Stimulated activated CD8-positive, alpha-beta memory T cell treated with anti-CD3 and anti-CD28 coated beads, Interleukin-4, amount 100 ng/mL, for 24 hours (primary cell): ENCODE results near the gene C19orf81.
A peak's percentile ranks its signal among the peaks of the same experiment; 100 is the strongest.

Experiments used
- DNase-seq: peaks from one replicate; pipeline ENCODE4 v3.0.0-alpha.2; 2020; ENCODE audit warnings: low read depth

Gene C19orf81

GRCh38 chr19:50629801-50630200, 19.4 kb upstream of the C19orf81 start:
- DNase-seq, result no peak

- no peak for DNase-seq
Measured at GRCh38 chr19:50632151-50632835, 17.0 kb upstream of the C19orf81 start.

GRCh38 chr19:50633359-50633758, 15.9 kb upstream of the C19orf81 start:
- DNase-seq, result no peak

- DNase-seq, result no peak
Measured at GRCh38 chr19:50633973-50634372, 15.3 kb upstream of the C19orf81 start.

GRCh38 chr19:50636317-50637085, 12.7 kb upstream of the C19orf81 start:
- DNase-seq, result no peak

GRCh38 chr19:50638600-50638999, 10.6 kb upstream of the C19orf81 start:
- no peak for DNase-seq

DNA sequence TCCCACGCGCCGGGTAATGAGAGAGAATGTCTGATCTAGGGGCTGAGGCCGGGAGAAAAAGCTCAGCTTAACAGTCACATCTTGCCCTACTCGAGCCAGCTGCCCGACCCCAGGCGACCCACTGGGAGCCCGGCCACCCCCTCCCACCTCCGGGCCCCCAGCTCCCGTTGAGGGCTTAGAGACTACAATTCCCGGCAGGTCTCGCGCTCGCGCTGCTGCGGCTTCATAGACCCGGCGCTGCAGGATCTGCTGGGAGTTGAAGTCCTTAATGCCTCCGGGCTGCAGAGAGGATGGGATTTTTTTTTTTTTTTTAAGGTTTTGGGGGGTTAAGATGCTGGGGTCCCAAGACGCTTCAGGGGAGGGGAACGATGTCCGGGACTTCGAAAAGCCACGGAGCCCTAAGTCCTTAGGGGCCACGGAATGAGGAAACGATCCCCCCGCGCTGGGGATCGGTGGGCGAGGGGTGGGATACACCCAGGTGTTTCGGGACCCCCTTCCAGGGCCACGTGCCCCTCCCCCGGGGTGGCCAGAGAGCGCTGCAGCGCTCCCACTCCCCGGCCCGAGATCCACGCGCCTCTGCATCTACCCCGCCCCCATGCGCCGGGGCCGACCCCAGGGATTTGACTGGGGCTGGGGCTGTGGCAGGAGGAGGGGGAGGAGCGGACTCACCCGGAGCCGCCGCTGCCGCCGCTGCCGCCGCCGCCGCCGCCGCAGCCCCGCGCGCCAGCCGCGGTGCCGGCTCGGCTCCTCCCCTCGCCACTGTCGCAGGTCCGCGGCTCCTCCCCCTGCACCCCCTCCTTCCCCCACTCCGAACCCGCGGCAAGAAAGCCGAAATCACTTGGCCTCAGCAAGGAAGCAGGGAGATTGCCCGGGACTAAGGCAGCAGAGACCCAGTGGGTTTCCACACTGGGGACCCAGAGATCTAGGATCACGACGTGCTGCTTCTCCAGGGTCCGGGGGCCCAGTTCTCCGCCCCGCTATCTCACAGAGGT, 9.8 kb upstream of the C19orf81 start, which contains the start of gene SYT3:
TSS of gene SYT3 (minus strand) at position 761 of the 992 bp plus-strand sequence. CDS start 2,470 bp downstream, outside the sequence.
- peak; percentile 19 for DNase-seq

GRCh38 chr19:50640368-50640767, 8.9 kb upstream of the C19orf81 start:
- DNase-seq, result no peak

DNA sequence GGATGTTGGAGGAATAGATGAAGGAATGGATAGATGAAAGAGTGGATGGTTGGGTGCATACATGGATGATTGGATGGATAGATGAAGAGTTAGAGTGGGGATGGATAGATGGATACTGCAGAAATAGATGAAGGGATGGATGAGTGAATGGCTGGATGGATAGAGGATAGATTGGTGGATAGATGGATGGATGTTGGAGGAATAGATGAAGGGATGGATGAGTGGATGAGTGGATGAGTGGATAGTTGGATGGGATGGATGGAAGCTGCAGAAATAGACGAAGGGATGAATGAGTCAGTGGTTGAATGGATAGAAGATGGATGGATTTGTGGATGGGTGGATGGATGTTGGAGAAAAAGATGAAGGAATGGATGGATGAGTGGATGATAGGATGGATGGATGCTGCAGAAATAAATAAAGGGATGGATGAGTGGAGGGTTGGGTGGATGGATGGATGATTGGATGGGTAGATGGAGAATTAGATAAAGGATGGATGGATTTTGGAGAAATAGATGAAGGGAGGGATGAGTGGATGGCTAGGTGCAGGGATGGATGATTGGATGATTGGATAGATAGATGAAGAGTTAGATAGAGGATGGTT, 4.8 kb upstream of the C19orf81 start:
- no peak for DNase-seq

- DNase-seq, result no peak
Measured at GRCh38 chr19:50645107-50645506, 4.1 kb upstream of the C19orf81 start.

DNA sequence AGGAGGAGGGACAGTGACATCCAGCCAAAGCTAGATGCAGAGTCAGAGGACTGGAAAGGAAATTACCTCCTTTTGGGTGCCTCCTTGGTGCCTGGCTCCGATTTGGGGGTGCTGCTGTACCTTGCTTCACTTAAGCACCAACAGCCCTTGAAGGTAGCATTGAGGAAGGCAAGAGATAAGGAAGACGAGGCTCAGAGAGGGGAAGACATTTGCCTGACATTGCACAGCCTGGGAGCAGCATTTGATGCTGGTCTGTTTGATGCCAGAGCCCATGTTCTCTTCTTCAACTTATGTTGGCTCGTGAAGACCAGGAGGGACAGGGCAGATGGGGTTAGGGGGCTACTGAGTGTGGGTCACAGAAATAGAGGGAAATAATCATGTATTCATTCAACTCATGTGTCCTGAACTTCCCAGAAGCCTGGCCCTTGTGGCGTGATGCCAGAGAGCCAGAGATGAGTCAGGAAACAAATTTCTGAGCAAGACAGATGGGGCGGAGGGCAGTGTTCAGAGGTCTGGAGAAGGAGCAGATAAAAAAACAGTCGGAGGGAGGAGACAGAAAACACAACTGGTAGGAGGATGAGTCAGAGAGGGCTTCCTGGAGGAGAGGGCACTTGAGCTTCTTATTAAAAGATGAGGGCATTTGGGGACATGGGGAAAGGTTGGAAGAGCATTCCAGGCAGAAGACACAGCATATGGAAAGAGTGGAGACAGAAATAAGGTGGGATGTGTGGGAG, 3.0 kb upstream of the C19orf81 start:
- DNase-seq, result no peak

DNA sequence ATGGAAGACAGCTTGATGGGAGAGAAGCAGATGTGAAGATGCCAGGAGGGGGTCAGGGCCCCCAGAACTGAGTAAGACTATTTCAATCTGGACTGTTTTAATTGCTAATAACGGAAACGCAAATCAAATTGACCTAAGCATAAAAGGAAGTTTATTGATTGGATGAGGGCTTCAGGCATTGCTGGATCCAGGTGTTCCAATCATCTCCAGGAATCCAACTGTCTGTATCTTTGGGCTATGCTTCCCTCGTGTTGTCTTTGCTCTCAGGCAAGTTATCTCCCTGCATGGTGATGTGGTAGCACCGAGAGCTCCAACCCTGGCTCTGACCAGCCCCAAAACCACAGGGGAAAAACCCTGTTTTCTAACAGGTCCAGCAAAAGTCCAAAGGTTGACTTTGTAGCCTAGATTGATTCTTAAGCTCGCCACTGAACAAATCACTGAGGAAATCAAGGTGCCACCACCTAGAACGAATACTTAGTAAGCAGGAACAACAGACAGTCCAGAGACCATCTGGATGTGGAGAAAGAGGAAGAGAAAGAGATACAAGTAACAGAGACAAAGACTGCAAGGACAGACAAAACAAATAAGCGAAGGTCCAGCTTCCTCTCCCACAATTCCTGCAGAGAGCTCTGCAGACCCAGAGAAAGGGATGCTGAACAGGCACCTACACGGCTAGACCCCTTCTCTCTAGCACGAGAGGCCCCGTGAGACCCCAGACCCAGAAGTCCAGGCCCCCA, 1.2 kb upstream of the C19orf81 start:
- no peak for DNase-seq

GRCh38 chr19:50648659-50649058, 586 bp upstream of the C19orf81 start:
- DNase-seq, result no peak

DNA sequence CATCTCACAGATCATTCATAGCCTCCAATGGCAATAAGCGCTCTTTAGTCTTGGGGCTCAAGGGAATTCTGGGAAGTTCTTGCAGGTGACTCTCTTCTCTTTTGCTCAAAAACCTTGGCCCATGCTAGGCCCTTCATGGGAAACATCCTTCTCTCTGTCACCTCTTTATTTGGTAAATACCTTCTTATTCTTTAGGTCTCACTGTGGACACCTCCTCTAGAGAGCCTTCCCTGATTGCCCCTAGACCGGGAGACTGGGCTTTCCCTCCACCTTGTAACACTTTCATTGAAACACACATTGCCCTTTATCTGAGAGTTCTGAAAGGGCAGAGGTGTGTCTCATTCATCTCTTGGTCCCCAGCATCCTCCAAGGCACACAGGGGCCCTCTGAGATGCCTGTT, 1.9 kb downstream of the C19orf81 start:
- no peak for DNase-seq

GRCh38 chr19:50652722-50653121, 3.5 kb downstream of the C19orf81 start:
- no peak for DNase-seq

DNA sequence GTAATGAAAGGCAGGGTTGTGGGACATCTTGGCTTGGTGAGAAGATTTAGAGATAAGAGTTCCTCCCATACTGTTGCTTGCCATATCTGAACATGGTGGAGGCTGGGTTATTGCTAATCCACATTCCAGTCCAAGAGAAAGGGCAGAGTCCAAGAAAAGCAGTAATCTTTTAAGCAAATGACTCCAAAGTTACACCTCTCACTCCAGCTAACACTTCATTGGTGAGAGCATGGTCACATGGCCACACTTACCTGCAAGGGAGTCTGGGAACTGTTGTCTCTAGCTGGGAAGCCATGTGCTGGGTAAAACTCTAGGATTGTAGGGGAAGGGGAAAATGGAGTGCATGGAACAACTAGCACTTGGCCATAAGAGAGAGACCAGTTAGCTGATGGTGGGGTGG, 5.6 kb downstream of the C19orf81 start:
- no peak for DNase-seq

GRCh38 chr19:50657222-50657669, 8.0 kb downstream of the C19orf81 start:
- DNase-seq, result no peak

- DNase-seq, result peak; percentile 83
Measured at GRCh38 chr19:50657712-50658440, 8.6 kb downstream of the C19orf81 start.

GRCh38 chr19:50658441-50659317, 9.4 kb downstream of the C19orf81 start:
- peak; percentile 67 for DNase-seq
